ENCODE results near the gene NT5DC1. TPM values are rescaled to one million over a fixed set of nuclear protein-coding genes. Genes with fewer than 3 reads are reported as not detected.

The NT5DC1 gene
- total RNA-seq, 2 experiments from 2014 or later: 39.4 to 42.4 TPM

GRCh38 chr6:116139917-116140316, 39.3 kb downstream of the NT5DC1 start:
- peaks cover 3% of the 10 kb centered on the region for H3K36me3 Mint-ChIP-seq (ENCODE audit: low read depth)
- intact Hi-C loops (cut with DNase I, micrococcal nuclease): no loop called here
- no peaks in the 10 kb centered on the region for H3K27me3 Mint-ChIP-seq
- H3K4me3 Mint-ChIP-seq: no peak overlapping the region
- no peak overlapping the region for H3K27ac Mint-ChIP-seq
- H3K4me1 Mint-ChIP-seq: peaks cover 10% of the 10 kb centered on the region
- CTCF ChIA-PET: no interaction called here
- H3K9me3 Mint-ChIP-seq (ENCODE audit: low read depth): no peaks in the 10 kb centered on the region
- DNase-seq (no peak), ATAC-seq (no peak)
- POLR2A ChIA-PET: no interaction called here

DNA sequence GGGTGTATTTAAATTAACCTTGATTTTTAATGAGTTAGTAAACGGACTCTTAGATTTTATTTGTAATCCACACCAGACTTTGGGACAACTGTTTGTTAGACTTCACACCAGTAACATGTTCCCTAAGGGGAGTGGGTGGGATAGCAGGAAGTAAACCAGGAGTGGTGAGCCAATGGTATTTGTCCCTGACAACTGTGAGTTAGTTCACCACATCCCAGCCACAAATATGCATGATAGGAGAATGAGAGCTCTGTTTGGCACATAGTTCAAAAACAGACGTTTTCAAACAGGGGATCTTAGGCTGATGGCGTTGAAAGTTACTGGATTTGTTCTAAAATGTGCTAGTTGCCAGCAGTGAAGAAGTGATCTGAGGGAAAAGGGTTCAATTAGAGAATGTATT, 44.0 kb downstream of the NT5DC1 start:
- Mint-ChIP-seq H3K4me1 (no peaks in the 10 kb centered on the region), H3K27me3 (no peaks in the 10 kb centered on the region), H3K27ac (no peak overlapping the region), H3K36me3 (ENCODE audit: low read depth) (no peaks in the 10 kb centered on the region), H3K4me3 (no peak overlapping the region), H3K9me3 (ENCODE audit: low read depth) (no peaks in the 10 kb centered on the region)
- ChIA-PET CTCF (no interaction called here), POLR2A (no interaction called here)
- intact Hi-C loops (cut with DNase I, micrococcal nuclease): no loop called here
- ATAC-seq (no peak), DNase-seq (no peak)

DNA sequence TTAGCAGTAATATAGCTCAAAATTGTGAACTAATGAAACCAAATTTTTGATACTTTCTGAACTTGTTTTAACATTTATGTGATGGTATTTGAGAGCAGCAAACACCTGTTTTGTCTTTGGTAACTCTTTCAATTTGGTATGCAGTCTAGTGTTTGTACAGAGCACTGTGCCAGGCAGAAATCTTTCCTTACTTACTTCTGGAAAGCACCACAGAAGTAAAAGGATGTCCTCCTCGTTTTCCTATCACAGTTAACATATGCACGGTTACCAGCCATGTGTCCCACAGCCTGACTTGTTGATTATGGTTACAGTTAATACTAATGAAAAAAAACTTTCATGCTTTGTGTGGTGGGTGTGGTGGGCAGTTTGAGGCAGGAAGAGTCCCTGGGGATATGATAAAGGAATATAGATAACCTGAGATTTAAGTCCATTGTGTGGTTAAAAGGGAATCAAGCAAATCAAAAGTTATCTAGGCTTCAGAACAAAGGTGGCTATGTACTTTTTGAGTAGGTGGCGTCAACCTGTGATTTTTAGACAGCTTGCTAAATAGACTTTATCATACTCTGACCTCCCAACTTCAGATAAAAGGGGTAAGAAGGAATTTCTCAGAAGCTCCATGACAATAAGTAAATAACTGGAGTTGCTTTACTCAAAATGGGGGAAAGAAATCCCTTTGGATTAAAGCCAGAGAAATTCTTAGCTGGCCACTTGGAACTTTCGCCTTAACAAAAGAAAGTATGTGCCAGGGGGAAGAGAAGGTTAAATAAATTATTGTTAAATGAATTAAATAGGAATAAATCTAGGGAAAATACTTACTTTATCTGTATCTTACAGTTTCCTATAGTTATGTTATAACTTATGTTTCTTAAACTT, 45.4 kb downstream of the NT5DC1 start:
- H3K27me3 Mint-ChIP-seq: no peaks in the 10 kb centered on the region
- intact Hi-C loops (cut with DNase I, micrococcal nuclease): no loop called here
- CTCF ChIA-PET: no interaction called here
- H3K4me3 Mint-ChIP-seq: no peak overlapping the region
- POLR2A ChIA-PET: interaction anchor here (0.7 kb wide), 1 partner anchor 87 kb away, joined by 3 read pairs; no protein-coding TSS in a partner anchor
- H3K36me3 Mint-ChIP-seq (ENCODE audit: low read depth): no peaks in the 10 kb centered on the region
- H3K9me3 Mint-ChIP-seq (ENCODE audit: low read depth): no peaks in the 10 kb centered on the region
- DNase-seq (no peak), ATAC-seq (no peak)
- no peaks in the 10 kb centered on the region for H3K4me1 Mint-ChIP-seq
- H3K27ac Mint-ChIP-seq: no peak overlapping the region

GRCh38 chr6:116152620-116153019, 52.0 kb downstream of the NT5DC1 start:
- H3K27ac Mint-ChIP-seq: no peak overlapping the region
- ChIA-PET CTCF (interaction anchor here (0.9 kb wide), 1 partner anchor 17 kb away, joined by 3 read pairs; no protein-coding TSS in a partner anchor), POLR2A (no interaction called here)
- ATAC-seq (no peak), DNase-seq (no peak)
- intact Hi-C loops (cut with DNase I, micrococcal nuclease): no loop called here
- no peaks in the 10 kb centered on the region for H3K27me3 Mint-ChIP-seq
- H3K36me3 Mint-ChIP-seq (ENCODE audit: low read depth): no peaks in the 10 kb centered on the region
- H3K9me3 Mint-ChIP-seq (ENCODE audit: low read depth): no peaks in the 10 kb centered on the region
- H3K4me1 Mint-ChIP-seq: no peaks in the 10 kb centered on the region
- H3K4me3 Mint-ChIP-seq: no peak overlapping the region

- H3K9me3 Mint-ChIP-seq (ENCODE audit: low read depth): peaks cover 4% of the 10 kb centered on the region
- no peak overlapping the region for H3K4me3 Mint-ChIP-seq
- ATAC-seq (no peak), DNase-seq (no peak)
- H3K4me1 Mint-ChIP-seq: no peaks in the 10 kb centered on the region
- H3K27ac Mint-ChIP-seq: no peak overlapping the region
- no peaks in the 10 kb centered on the region for H3K27me3 Mint-ChIP-seq
- intact Hi-C loops (cut with DNase I, micrococcal nuclease): no loop called here
- POLR2A ChIA-PET: no interaction called here
- peaks cover 5% of the 10 kb centered on the region for H3K36me3 Mint-ChIP-seq (ENCODE audit: low read depth)
- CTCF ChIA-PET: no interaction called here
Observed at GRCh38 chr6:116154887-116155286, 54.2 kb downstream of the NT5DC1 start.

DNA sequence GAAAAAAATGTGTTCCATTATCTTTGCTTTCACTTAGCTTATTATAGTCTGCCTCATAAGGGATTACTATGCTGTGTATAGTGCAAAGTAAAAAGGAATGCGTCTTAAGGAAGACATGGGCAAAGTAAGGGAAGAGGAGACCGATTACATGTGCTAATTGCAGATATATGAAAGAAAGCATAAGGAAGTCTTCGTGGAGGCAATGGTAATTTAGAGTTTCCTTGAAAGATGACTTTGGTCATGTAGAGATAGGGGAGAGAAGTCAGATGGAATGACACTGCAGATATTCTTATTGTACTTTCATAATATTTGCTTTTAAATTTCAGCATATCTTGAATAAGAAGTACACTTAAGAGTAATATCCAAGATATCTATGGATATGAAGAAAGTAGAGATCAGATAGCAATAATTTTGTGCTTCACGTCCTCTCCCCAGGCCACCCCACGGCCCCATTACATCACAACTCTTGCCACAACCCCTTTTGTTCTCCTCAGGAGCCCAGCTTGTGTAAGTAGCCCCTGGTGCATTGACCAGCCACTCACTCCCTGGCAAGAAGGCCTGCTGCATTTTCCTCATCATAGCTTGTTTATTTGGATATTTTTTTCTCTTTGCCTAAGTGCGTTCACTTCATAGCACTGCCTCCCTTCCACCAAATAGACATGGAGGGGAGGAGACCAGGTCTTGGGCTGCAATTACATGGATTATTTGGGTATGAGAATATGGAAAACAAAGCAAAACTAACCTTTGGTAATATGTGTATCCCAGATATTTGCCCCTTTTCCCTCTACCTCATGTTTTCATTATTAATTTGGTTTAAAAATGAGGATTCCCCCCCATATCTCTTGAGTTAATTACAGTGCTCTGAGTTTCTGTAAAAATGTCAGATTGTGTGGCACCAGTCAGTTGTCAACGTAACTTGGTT, 56.0 kb downstream of the NT5DC1 start:
- DNase-seq (no peak), ATAC-seq (no peak)
- Mint-ChIP-seq H3K27me3 (no peaks in the 10 kb centered on the region), H3K4me1 (no peaks in the 10 kb centered on the region), H3K9me3 (ENCODE audit: low read depth) (peaks cover 8% of the 10 kb centered on the region), H3K27ac (no peak overlapping the region), H3K36me3 (ENCODE audit: low read depth) (peaks cover 13% of the 10 kb centered on the region), H3K4me3 (no peak overlapping the region)
- POLR2A ChIA-PET: no interaction called here
- intact Hi-C loops (cut with DNase I, micrococcal nuclease): no loop called here
- CTCF ChIA-PET: no interaction called here

DNA sequence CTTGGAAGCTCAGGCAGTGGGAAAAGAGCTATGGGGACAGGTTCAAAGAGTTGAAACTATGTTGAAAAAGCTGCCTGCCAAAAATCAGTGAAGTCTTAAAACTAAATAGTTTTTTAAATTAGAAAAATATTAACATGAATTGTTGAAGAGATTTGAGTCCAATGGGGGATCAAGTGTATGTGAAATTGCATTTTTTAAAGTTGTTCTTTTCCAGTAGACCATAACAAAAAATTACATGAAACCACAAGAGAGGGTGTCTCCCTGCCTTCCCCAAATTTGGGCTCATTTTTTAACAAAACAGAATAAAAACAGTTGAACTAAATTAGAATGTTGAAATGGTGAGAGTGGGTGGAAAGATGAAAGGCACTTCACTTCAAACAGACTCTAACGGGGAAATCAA, 56.7 kb downstream of the NT5DC1 start:
- H3K9me3 Mint-ChIP-seq (ENCODE audit: low read depth): peaks cover 11% of the 10 kb centered on the region
- intact Hi-C loops (cut with DNase I, micrococcal nuclease): no loop called here
- ATAC-seq (no peak), DNase-seq (no peak)
- ChIA-PET CTCF (interaction anchor here (0.6 to 1.8 kb wide), 2 partner anchors 12 to 46 kb away, joined by 3 to 5 read pairs; no protein-coding TSS in a partner anchor), POLR2A (no interaction called here)
- H3K4me3 Mint-ChIP-seq: no peak overlapping the region
- peaks cover 18% of the 10 kb centered on the region for H3K36me3 Mint-ChIP-seq (ENCODE audit: low read depth)
- no peaks in the 10 kb centered on the region for H3K4me1 Mint-ChIP-seq
- no peak overlapping the region for H3K27ac Mint-ChIP-seq
- no peaks in the 10 kb centered on the region for H3K27me3 Mint-ChIP-seq

GRCh38 chr6:116158641-116159040, 58.0 kb downstream of the NT5DC1 start:
- Mint-ChIP-seq H3K9me3 (ENCODE audit: low read depth) (peaks cover 20% of the 10 kb centered on the region), H3K27me3 (no peaks in the 10 kb centered on the region), H3K4me1 (no peaks in the 10 kb centered on the region), H3K4me3 (no peak overlapping the region), H3K27ac (no peak overlapping the region), H3K36me3 (ENCODE audit: low read depth) (peaks cover 28% of the 10 kb centered on the region)
- ATAC-seq (no peak), DNase-seq (no peak)
- ChIA-PET CTCF (interaction anchor here (1.8 kb wide), 1 partner anchor 11 kb away, joined by 5 read pairs; no protein-coding TSS in a partner anchor), POLR2A (no interaction called here)
- intact Hi-C loops (cut with DNase I, micrococcal nuclease): no loop called here

- H3K27ac Mint-ChIP-seq: no peak overlapping the region
- CTCF ChIA-PET: no interaction called here
- H3K36me3 Mint-ChIP-seq (ENCODE audit: low read depth): peaks cover 28% of the 10 kb centered on the region
- POLR2A ChIA-PET: no interaction called here
- H3K9me3 Mint-ChIP-seq (ENCODE audit: low read depth): peaks cover 28% of the 10 kb centered on the region
- ATAC-seq (no peak), DNase-seq (no peak)
- H3K4me1 Mint-ChIP-seq: no peaks in the 10 kb centered on the region
- intact Hi-C loops (cut with DNase I, micrococcal nuclease): no loop called here
- H3K4me3 Mint-ChIP-seq: no peak overlapping the region
- no peaks in the 10 kb centered on the region for H3K27me3 Mint-ChIP-seq
Observed at GRCh38 chr6:116159782-116160524, 59.3 kb downstream of the NT5DC1 start.

DNA sequence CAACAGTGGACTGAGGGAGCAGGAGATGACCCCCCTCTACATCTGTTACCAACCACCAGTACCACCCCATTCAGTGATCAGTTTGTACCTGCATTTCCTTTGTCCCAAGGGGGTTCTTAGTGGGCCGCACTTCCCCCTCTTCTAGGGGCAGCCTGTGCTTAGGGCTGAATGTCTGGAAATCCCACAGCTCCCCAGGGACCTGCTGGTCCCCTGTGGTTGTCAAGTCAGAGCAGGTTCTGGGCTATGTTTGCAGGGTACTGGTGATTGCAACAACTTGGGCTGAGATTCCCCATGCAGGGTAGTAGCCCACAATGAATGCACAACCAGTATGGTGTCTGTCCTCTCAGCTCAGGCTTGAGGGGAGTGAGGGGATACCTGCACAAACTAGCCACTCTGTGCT, 64.9 kb downstream of the NT5DC1 start:
- POLR2A ChIA-PET: no interaction called here
- no peak overlapping the region for H3K27ac Mint-ChIP-seq
- H3K27me3 Mint-ChIP-seq: no peaks in the 10 kb centered on the region
- intact Hi-C loops (cut with DNase I, micrococcal nuclease): no loop called here
- no peak overlapping the region for H3K4me3 Mint-ChIP-seq
- H3K9me3 Mint-ChIP-seq (ENCODE audit: low read depth): peaks cover 24% of the 10 kb centered on the region
- CTCF ChIA-PET: no interaction called here
- no peak for DNase-seq
- no peak for ATAC-seq
- H3K4me1 Mint-ChIP-seq: no peaks in the 10 kb centered on the region
- H3K36me3 Mint-ChIP-seq (ENCODE audit: low read depth): peaks cover 40% of the 10 kb centered on the region

GRCh38 chr6:116166369-116166768, 65.7 kb downstream of the NT5DC1 start:
- CTCF ChIA-PET: no interaction called here
- intact Hi-C loops (cut with DNase I, micrococcal nuclease): no loop called here
- POLR2A ChIA-PET: no interaction called here
- H3K4me1 Mint-ChIP-seq: no peaks in the 10 kb centered on the region
- H3K27ac Mint-ChIP-seq: no peak overlapping the region
- H3K36me3 Mint-ChIP-seq (ENCODE audit: low read depth): peaks cover 39% of the 10 kb centered on the region
- H3K27me3 Mint-ChIP-seq: no peaks in the 10 kb centered on the region
- no peak overlapping the region for H3K4me3 Mint-ChIP-seq
- H3K9me3 Mint-ChIP-seq (ENCODE audit: low read depth): peaks cover 24% of the 10 kb centered on the region
- DNase-seq (no peak), ATAC-seq (no peak)

All from activated CD4-positive, alpha-beta T cell treated with anti-CD3 and anti-CD28 coated beads for 36 hours (primary cell).